ENCODE data around the gene RAB7A. TPM values are rescaled to one million over a fixed set of nuclear protein-coding genes. Genes with fewer than 3 reads are reported as not detected.

The RAB7A gene
- total and polyA plus RNA-seq, 10 of the 15 experiments (the other 5 are each of a cell fraction or from before 2014, with no cell fraction given): 40.3 to 212 (median 160) TPM

DNA sequence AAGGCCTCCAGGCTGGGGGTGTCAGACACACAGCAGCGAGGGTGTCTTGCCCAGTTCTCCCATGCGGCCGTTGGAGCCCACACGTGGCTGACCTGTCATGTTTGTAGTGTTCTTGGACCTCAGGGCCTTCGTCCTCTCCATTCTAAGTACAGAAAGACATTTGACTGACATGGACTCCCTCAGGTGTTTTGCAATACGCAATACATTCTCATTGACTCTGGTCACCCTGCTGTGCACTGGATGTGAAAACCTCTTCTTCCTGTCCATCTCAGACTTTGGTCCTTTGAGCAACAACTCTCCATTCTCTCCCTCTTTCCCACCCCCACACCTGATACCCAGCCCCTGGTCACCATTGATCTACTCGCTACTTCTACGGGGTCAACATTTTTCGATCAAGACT is 124.6 kb downstream of the RAB7A start (continued):
- no peak for TF ChIP-seq EZH2 (IDR thresholded peaks at IDR 0.05; ENCODE audit: borderline replicate concordance, control insufficient read depth, low read depth, low read length)
- no peak for TF ChIP-seq EED (IDR thresholded peaks at IDR 0.05; ENCODE audit: low read depth)
- TF ChIP-seq, protein P1, sequence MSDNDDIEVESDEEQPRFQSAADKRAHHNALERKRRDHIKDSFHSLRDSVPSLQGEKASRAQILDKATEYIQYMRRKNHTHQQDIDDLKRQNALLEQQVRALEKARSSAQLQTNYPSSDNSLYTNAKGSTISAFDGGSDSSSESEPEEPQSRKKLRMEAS (IDR thresholded peaks at IDR 0.05; ENCODE audit: low read depth, low read length): no peak
- TF ChIP-seq, protein P2, sequence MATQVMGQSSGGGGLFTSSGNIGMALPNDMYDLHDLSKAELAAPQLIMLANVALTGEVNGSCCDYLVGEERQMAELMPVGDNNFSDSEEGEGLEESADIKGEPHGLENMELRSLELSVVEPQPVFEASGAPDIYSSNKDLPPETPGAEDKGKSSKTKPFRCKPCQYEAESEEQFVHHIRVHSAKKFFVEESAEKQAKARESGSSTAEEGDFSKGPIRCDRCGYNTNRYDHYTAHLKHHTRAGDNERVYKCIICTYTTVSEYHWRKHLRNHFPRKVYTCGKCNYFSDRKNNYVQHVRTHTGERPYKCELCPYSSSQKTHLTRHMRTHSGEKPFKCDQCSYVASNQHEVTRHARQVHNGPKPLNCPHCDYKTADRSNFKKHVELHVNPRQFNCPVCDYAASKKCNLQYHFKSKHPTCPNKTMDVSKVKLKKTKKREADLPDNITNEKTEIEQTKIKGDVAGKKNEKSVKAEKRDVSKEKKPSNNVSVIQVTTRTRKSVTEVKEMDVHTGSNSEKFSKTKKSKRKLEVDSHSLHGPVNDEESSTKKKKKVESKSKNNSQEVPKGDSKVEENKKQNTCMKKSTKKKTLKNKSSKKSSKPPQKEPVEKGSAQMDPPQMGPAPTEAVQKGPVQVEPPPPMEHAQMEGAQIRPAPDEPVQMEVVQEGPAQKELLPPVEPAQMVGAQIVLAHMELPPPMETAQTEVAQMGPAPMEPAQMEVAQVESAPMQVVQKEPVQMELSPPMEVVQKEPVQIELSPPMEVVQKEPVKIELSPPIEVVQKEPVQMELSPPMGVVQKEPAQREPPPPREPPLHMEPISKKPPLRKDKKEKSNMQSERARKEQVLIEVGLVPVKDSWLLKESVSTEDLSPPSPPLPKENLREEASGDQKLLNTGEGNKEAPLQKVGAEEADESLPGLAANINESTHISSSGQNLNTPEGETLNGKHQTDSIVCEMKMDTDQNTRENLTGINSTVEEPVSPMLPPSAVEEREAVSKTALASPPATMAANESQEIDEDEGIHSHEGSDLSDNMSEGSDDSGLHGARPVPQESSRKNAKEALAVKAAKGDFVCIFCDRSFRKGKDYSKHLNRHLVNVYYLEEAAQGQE (IDR thresholded peaks at IDR 0.05; ENCODE audit: low read depth, low read length): no peak
- TF ChIP-seq, protein P3, sequence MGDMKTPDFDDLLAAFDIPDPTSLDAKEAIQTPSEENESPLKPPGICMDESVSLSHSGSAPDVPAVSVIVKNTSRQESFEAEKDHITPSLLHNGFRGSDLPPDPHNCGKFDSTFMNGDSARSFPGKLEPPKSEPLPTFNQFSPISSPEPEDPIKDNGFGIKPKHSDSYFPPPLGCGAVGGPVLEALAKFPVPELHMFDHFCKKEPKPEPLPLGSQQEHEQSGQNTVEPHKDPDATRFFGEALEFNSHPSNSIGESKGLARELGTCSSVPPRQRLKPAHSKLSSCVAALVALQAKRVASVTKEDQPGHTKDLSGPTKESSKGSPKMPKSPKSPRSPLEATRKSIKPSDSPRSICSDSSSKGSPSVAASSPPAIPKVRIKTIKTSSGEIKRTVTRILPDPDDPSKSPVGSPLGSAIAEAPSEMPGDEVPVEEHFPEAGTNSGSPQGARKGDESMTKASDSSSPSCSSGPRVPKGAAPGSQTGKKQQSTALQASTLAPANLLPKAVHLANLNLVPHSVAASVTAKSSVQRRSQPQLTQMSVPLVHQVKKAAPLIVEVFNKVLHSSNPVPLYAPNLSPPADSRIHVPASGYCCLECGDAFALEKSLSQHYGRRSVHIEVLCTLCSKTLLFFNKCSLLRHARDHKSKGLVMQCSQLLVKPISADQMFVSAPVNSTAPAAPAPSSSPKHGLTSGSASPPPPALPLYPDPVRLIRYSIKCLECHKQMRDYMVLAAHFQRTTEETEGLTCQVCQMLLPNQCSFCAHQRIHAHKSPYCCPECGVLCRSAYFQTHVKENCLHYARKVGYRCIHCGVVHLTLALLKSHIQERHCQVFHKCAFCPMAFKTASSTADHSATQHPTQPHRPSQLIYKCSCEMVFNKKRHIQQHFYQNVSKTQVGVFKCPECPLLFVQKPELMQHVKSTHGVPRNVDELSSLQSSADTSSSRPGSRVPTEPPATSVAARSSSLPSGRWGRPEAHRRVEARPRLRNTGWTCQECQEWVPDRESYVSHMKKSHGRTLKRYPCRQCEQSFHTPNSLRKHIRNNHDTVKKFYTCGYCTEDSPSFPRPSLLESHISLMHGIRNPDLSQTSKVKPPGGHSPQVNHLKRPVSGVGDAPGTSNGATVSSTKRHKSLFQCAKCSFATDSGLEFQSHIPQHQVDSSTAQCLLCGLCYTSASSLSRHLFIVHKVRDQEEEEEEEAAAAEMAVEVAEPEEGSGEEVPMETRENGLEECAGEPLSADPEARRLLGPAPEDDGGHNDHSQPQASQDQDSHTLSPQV (IDR thresholded peaks at IDR 0.05): no peak

Measured in GM12878 (cell line).